K562 (cell line): ENCODE data around the gene TGFB1I1. TPM values are rescaled to one million over a fixed set of nuclear protein-coding genes. Genes with fewer than 3 reads are reported as not detected.

Experiments
- CTBP1 ChIP-seq: fragments of 450-650 bp; IDR thresholded peaks from 2 replicates; pipeline ENCODE4 v1.6.1; 2016; ENCODE audit warnings: borderline replicate concordance
- MEIS2 ChIP-seq: fragments of 450-650 bp; IDR thresholded peaks from 2 replicates; pipeline ENCODE4 v1.6.1; 2014; ENCODE audit warnings: mild to moderate bottlenecking; ENCODE audit not compliant: partially characterized antibody
- RAD21 ChIP-seq, 2 experiments: fragments of 250-450 bp in 1 of 2; fragments of 450-650 bp in 1 of 2; sonication (Bioruptor Pico) in 1 of 2; formaldehyde crosslinking in 1 of 2; IDR thresholded peaks in 1 of 2; conservative IDR thresholded peaks in 1 of 2; 2 replicates each; pipeline versions ENCODE4 v1.4.0 to v1.8.0; 2020 to 2022; ENCODE audit warnings: mild to moderate bottlenecking in 2 of 2, moderate library complexity in 1 of 2
- polyA plus RNA-seq, 8 experiments: library from polyadenylated mRNA; depleted of rRNA in 4 of 8; stranded (reverse) in 5 of 8; unstranded in 3 of 8; fragments of >200 nt; fragmentation: Nextera tagmentation in 2 of 8; fragmentation: Illumina TruSeq in 1 of 8; extraction: Ambion mirVana in 2 of 8; extraction: Trizol in 1 of 8; gene quantifications; 2 replicates each; pipeline versions ENCODE4 v1.2.1 to v1.2.3, GENCODE V29; 2011 to 2014; ENCODE audit warnings: inconsistent platforms in 1 of 8, missing spikeins in 1 of 8
- total RNA-seq, 7 experiments: library from RNA; depleted of rRNA in 6 of 7; stranded (reverse); fragments of >200 nt in 6 of 7; fragmentation: Illumina TruSeq in 2 of 7; extraction: Trizol in 2 of 7; gene quantifications; 2 replicates each; pipeline versions ENCODE4 v1.2.1 to v1.2.3, GENCODE V29; 2011 to 2021; ENCODE audit warnings: low replicate concordance in 1 of 7
- TF ChIP-seq, protein P1 (sequence below): sonication (generic); formaldehyde crosslinking; IDR thresholded peaks from 2 replicates; pipeline ENCODE4 v1.8.0; 2022; ENCODE audit warnings: missing genetic modification reagents, mild to moderate bottlenecking, moderate library complexity, borderline replicate concordance
- TF ChIP-seq, protein P2 (sequence below): fragments of 250-450 bp; sonication (Bioruptor Pico); IDR thresholded peaks from 2 replicates; pipeline ENCODE4 v1.4.0; 2020; ENCODE audit warnings: mild to moderate bottlenecking, moderate library complexity

TGFB1I1 gene
- total and polyA plus RNA-seq, 9 of the 15 experiments (the other 6 are each of a cell fraction or from before 2014, with no cell fraction given) = 0.04 to 0.91 (median 0.19) TPM

DNA sequence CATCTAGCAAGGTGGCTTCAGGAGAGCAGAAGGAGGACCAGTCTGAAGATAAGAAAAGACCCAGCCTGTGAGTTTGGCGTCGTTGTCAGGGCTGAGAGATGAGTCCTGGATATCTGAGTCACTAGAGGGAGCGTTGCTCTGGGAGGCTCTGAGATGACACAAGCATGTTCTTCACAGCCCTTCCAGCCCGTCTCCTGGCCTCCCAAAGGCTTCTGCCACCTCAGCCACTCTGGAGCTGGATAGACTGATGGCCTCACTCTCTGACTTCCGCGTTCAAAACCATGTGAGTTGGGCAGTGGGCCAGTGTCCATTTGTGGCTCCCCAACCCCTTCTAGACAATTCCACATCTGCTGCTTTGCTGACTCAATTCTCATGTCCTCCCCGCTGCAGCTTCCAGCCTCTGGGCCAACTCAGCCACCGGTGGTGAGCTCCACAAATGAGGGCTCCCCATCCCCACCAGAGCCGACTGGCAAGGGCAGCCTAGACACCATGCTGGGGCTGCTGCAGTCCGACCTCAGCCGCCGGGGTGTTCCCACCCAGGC is 2.3 kb downstream of the TGFB1I1 start (continued):
- TF ChIP-seq, protein P1, sequence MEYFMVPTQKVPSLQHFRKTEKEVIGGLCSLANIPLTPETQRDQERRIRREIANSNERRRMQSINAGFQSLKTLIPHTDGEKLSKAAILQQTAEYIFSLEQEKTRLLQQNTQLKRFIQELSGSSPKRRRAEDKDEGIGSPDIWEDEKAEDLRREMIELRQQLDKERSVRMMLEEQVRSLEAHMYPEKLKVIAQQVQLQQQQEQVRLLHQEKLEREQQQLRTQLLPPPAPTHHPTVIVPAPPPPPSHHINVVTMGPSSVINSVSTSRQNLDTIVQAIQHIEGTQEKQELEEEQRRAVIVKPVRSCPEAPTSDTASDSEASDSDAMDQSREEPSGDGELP (CRISPR knock-in tag) = 0 out of 2 replicates have a peak, but pooled peaks have one; percentile 7
- TF ChIP-seq, protein P2, sequence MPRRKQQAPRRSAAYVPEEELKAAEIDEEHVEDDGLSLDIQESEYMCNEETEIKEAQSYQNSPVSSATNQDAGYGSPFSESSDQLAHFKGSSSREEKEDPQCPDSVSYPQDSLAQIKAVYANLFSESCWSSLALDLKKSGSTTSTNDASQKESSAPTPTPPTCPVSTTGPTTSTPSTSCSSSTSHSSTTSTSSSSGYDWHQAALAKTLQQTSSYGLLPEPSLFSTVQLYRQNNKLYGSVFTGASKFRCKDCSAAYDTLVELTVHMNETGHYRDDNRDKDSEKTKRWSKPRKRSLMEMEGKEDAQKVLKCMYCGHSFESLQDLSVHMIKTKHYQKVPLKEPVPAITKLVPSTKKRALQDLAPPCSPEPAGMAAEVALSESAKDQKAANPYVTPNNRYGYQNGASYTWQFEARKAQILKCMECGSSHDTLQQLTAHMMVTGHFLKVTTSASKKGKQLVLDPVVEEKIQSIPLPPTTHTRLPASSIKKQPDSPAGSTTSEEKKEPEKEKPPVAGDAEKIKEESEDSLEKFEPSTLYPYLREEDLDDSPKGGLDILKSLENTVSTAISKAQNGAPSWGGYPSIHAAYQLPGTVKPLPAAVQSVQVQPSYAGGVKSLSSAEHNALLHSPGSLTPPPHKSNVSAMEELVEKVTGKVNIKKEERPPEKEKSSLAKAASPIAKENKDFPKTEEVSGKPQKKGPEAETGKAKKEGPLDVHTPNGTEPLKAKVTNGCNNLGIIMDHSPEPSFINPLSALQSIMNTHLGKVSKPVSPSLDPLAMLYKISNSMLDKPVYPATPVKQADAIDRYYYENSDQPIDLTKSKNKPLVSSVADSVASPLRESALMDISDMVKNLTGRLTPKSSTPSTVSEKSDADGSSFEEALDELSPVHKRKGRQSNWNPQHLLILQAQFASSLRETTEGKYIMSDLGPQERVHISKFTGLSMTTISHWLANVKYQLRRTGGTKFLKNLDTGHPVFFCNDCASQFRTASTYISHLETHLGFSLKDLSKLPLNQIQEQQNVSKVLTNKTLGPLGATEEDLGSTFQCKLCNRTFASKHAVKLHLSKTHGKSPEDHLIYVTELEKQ (CRISPR knock-in tag) = no peak
- TF ChIP-seq RAD21 (CRISPR knock-in tag; conservative IDR thresholded peaks at IDR 0.05 in 1 of 2, IDR thresholded peaks at IDR 0.05 in 1 of 2) (peak in 1 of 2 experiments; percentile 24; a peak in 2 of 4 replicates), CTBP1 (peak; percentile 77), MEIS2 (peak; percentile 40)
